ENCODE measurements around the gene SNRNP25. TPM values are rescaled to one million over a fixed set of nuclear protein-coding genes. Genes with fewer than 3 reads are reported as not detected.

The SNRNP25 gene
- total and polyA plus RNA-seq, 3 donors from 2014 or later = 12.8 to 26.9 (median 17.5) TPM

DNA sequence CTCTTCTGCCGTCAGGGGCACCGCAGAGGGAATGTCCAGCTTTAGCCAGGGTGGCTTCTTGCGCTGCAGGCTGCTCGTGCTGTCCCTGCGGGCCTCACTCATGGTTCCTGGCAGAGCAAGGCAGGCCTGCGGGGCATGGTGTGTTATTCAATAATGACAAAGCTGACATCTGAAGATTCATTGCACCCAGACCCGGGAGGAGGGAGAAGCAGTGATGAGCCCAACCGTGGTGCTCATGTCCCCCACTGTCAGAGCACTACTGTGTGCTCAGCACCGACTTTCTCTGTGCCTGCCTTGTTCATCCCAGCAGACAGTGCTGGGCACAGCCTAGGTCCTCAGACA lies 11.3 kb downstream of the SNRNP25 start:
- no peak overlapping the region for H3K27ac ChIP-seq
- H3K4me1 ChIP-seq = peaks cover 8% of the 10 kb centered on the region
- no peak for DNase-seq
- no peak for TF ChIP-seq POLR2A (IDR thresholded peaks at IDR 0.05)
- TF ChIP-seq, protein P1, sequence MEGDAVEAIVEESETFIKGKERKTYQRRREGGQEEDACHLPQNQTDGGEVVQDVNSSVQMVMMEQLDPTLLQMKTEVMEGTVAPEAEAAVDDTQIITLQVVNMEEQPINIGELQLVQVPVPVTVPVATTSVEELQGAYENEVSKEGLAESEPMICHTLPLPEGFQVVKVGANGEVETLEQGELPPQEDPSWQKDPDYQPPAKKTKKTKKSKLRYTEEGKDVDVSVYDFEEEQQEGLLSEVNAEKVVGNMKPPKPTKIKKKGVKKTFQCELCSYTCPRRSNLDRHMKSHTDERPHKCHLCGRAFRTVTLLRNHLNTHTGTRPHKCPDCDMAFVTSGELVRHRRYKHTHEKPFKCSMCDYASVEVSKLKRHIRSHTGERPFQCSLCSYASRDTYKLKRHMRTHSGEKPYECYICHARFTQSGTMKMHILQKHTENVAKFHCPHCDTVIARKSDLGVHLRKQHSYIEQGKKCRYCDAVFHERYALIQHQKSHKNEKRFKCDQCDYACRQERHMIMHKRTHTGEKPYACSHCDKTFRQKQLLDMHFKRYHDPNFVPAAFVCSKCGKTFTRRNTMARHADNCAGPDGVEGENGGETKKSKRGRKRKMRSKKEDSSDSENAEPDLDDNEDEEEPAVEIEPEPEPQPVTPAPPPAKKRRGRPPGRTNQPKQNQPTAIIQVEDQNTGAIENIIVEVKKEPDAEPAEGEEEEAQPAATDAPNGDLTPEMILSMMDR (IDR thresholded peaks at IDR 0.05) = no peak
- H3K9me3 ChIP-seq = no peaks in the 10 kb centered on the region
- no peaks in the 10 kb centered on the region for H3K36me3 ChIP-seq (ENCODE audit: low read depth, missing control alignments)
- no peaks in the 10 kb centered on the region for H3K27me3 ChIP-seq
- no peak overlapping the region for H3K4me3 ChIP-seq
- 76 to 82% methylated on average over 4 to 7 of the region's 9 CpGs for WGBS, 2 donors
- intact Hi-C loops (cut with DNase I; ENCODE audit: low total_unique reads) = no loop called here

DNA sequence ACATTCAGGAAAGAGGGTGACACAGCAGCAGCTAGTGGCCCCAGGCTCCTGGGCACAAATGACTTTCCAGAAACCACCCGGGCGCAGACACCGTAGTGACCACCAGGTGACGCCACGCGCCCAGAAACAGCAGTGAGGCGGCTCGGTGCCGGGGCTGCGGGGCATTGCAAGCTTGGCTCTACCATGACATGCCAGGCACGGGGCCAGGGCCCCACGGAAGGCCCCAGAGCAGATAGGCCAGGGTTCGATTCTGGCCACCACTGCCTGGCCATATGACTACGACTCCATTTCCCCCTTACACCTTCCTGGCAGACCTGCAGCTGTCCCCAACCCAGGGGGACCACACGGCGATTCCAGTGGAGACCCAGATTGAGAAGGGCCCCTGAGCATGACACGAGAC lies 12.1 kb downstream of the SNRNP25 start:
- H3K27me3 ChIP-seq = no peaks in the 10 kb centered on the region
- no peaks in the 10 kb centered on the region for H3K9me3 ChIP-seq
- peaks cover 8% of the 10 kb centered on the region for H3K4me1 ChIP-seq
- DNase-seq = peak; percentile 88
- WGBS, 2 donors = 46 to 86% methylated on average over 7 to 17 of the region's 17 CpGs
- no peak for TF ChIP-seq POLR2A (IDR thresholded peaks at IDR 0.05)
- TF ChIP-seq, protein P1 (IDR thresholded peaks at IDR 0.05) = peak; percentile 90 to 94 (median 93)
- no peaks in the 10 kb centered on the region for H3K36me3 ChIP-seq (ENCODE audit: low read depth, missing control alignments)
- no peak overlapping the region for H3K27ac ChIP-seq
- intact Hi-C loops (cut with DNase I; ENCODE audit: low total_unique reads) = no loop called here
- no peak overlapping the region for H3K4me3 ChIP-seq

- H3K4me3 ChIP-seq = no peak overlapping the region
- no peaks in the 10 kb centered on the region for H3K9me3 ChIP-seq
- H3K27ac ChIP-seq = no peak overlapping the region
- H3K27me3 ChIP-seq = no peaks in the 10 kb centered on the region
- peaks cover 8% of the 10 kb centered on the region for H3K4me1 ChIP-seq
- DNase-seq = no peak
- no peaks in the 10 kb centered on the region for H3K36me3 ChIP-seq (ENCODE audit: low read depth, missing control alignments)
- 68 to 84% methylated on average over 7 to 13 of the region's 13 CpGs for WGBS, 2 donors
- intact Hi-C loops (cut with DNase I; ENCODE audit: low total_unique reads) = no loop called here
- TF ChIP-seq POLR2A (IDR thresholded peaks at IDR 0.05) = no peak
- TF ChIP-seq, protein P1 (IDR thresholded peaks at IDR 0.05) = no peak
Observed at GRCh38 chr16:66309-67182, 12.9 kb downstream of the SNRNP25 start.

DNA sequence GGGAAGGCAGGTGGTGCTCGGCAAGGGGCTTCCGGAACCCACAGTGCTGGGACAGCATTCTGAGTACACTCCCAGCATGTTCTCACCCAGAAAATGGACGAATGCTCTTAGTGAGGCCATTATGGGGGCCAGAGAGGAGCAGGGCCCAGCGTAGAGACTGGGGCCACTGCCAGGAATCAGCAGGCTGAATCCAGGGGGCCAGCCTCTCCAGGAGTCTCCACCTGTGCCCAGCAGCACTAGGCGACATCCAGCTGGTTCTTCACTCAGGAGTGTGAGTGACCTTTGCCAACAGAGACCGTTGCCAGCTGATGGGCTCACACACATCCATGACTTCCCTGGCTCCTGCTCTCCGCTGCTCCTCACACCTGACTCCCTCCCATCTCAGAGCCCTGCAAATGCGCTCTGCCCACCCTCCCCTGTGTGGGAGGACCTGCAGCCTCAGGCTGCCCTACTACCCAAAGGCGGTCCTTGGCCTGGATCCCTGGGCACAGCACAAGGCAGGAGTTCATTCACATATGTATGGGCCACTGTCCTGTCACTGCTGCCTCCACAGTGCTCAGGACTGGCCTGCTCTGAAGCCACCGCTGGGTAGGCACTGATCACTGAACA lies 13.7 kb downstream of the SNRNP25 start:
- Histone ChIP-seq H3K27ac (no peak overlapping the region), H3K36me3 (ENCODE audit: low read depth, missing control alignments) (no peaks in the 10 kb centered on the region), H3K4me3 (no peak overlapping the region), H3K27me3 (no peaks in the 10 kb centered on the region), H3K9me3 (no peaks in the 10 kb centered on the region), H3K4me1 (peaks cover 8% of the 10 kb centered on the region)
- no peak for TF ChIP-seq POLR2A (IDR thresholded peaks at IDR 0.05)
- TF ChIP-seq, protein P1 (IDR thresholded peaks at IDR 0.05) = no peak
- DNase-seq = peak; percentile 50
- 70 to 74% methylated on average over 7 to 10 of the region's 10 CpGs for WGBS, 2 donors
- intact Hi-C loops (cut with DNase I; ENCODE audit: low total_unique reads) = no loop called here
